NCI-H2196 treated with DMSO at 0.1 percent for 48 hours (cell line): Measurements from ENCODE around the gene BIN2.
"Not testable (repeated sequence)": the region's sequence is repeated elsewhere in the genome, so short reads cannot be mapped to it uniquely, and the experiment has no call there.

ENCODE experiments used
- DNase-seq: peaks from one replicate; lab custom pipeline; 2025; ENCODE audit not compliant: unreplicated experiment; lab: John Stamatoyannopoulos, UW

The BIN2 gene

GRCh38 chr12:51318057-51318806, 5.7 kb downstream of the BIN2 start:
- not testable (repeated sequence) for DNase-seq

GRCh38 chr12:51311389-51311788, 12.6 kb downstream of the BIN2 start:
- no peak for DNase-seq

- DNase-seq = no peak
These were observed 16.1 kb downstream of the BIN2 start for GRCh38 chr12:51307655-51308593.

GRCh38 chr12:51306507-51306906, 17.5 kb downstream of the BIN2 start:
- no peak for DNase-seq

GRCh38 chr12:51300768-51301167, 23.2 kb downstream of the BIN2 start:
- not testable (repeated sequence) for DNase-seq

GRCh38 chr12:51295651-51296050, 28.3 kb downstream of the BIN2 start:
- DNase-seq = no peak

GRCh38 chr12:51294097-51294496, 29.9 kb downstream of the BIN2 start:
- not testable (repeated sequence) for DNase-seq

- no peak for DNase-seq
These were observed 30.3 kb downstream of the BIN2 start for GRCh38 chr12:51293696-51294095.

GRCh38 chr12:51291603-51292513, 32.1 kb downstream of the BIN2 start:
- DNase-seq = not testable (repeated sequence)

GRCh38 chr12:51285843-51286242, 38.1 kb downstream of the BIN2 start:
- no peak for DNase-seq

- DNase-seq = no peak
These were observed 42.6 kb downstream of the BIN2 start for GRCh38 chr12:51281202-51281924.

- no peak for DNase-seq
These were observed 48.9 kb downstream of the BIN2 start for GRCh38 chr12:51275088-51275487.

- not testable (repeated sequence) for DNase-seq
These were observed 51.2 kb downstream of the BIN2 start for GRCh38 chr12:51272810-51273209.

- DNase-seq = no peak
These were observed 52.9 kb downstream of the BIN2 start for GRCh38 chr12:51270951-51271518.

GRCh38 chr12:51270067-51270950, 53.7 kb downstream of the BIN2 start, which contains the start of gene SMAGP:
Gene SMAGP, minus strand, starts transcription at chr12:51270415. Its CDS starts 1,137 bp downstream, at chr12:51269278.
- DNase-seq = no peak

- peak; percentile 34 for DNase-seq
These were observed 54.6 kb downstream of the BIN2 start for GRCh38 chr12:51269174-51270066.

GRCh38 chr12:51265024-51265423, 59.0 kb downstream of the BIN2 start:
- DNase-seq = no peak

- DNase-seq = no peak
These were observed 59.7 kb downstream of the BIN2 start for GRCh38 chr12:51264297-51264696.
